ENCODE results near the gene PLEKHG4.

DNA sequence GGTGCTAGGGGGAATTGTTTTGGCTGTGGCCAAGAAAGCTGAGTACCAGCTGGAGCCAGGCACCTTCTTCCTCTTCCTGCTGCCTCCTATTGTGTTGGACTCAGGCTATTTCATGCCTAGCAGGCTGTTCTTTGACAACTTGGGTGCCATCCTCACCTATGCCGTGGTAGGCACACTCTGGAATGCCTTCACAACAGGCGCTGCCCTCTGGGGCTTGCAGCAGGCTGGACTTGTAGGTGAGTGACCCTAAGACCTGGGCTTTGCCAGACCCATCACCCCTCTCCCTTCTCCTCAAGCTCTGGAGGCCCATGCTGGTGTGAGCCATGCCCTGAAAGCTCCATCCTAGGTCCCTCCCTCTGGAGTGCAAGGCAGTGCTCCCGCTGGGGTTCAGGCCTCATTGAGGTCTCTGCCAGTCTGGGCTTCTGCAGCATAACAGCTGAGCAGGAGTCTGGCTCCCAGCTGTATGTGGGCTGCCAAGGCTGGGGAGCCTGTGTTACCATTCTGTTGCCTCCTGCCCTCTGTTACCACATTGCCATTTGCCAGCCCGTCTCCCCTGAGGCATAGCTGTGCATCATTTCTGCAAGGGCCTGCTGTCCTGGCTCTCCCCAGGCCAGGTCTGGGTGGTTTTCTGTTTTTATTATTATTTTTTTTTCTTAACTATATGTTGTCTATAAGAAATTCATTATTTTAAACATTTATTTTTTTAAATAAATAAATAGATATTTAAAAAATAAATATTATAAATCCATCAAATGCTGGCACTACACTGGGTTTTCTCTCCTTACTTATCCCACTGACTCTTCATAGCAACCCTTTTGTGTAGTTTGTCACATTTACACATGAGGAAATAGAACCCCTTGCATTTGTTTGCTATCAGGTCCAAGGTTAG is 26.5 kb upstream of the PLEKHG4 start:
- TF ChIP-seq POLR2AphosphoS5 (IDR thresholded peaks at IDR 0.05; ENCODE audit: low read depth), result no peak
- TF ChIP-seq, protein P1, sequence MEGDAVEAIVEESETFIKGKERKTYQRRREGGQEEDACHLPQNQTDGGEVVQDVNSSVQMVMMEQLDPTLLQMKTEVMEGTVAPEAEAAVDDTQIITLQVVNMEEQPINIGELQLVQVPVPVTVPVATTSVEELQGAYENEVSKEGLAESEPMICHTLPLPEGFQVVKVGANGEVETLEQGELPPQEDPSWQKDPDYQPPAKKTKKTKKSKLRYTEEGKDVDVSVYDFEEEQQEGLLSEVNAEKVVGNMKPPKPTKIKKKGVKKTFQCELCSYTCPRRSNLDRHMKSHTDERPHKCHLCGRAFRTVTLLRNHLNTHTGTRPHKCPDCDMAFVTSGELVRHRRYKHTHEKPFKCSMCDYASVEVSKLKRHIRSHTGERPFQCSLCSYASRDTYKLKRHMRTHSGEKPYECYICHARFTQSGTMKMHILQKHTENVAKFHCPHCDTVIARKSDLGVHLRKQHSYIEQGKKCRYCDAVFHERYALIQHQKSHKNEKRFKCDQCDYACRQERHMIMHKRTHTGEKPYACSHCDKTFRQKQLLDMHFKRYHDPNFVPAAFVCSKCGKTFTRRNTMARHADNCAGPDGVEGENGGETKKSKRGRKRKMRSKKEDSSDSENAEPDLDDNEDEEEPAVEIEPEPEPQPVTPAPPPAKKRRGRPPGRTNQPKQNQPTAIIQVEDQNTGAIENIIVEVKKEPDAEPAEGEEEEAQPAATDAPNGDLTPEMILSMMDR (IDR thresholded peaks at IDR 0.05; ENCODE audit: insufficient read depth, low read length), result no peak
- TF ChIP-seq, protein P2, sequence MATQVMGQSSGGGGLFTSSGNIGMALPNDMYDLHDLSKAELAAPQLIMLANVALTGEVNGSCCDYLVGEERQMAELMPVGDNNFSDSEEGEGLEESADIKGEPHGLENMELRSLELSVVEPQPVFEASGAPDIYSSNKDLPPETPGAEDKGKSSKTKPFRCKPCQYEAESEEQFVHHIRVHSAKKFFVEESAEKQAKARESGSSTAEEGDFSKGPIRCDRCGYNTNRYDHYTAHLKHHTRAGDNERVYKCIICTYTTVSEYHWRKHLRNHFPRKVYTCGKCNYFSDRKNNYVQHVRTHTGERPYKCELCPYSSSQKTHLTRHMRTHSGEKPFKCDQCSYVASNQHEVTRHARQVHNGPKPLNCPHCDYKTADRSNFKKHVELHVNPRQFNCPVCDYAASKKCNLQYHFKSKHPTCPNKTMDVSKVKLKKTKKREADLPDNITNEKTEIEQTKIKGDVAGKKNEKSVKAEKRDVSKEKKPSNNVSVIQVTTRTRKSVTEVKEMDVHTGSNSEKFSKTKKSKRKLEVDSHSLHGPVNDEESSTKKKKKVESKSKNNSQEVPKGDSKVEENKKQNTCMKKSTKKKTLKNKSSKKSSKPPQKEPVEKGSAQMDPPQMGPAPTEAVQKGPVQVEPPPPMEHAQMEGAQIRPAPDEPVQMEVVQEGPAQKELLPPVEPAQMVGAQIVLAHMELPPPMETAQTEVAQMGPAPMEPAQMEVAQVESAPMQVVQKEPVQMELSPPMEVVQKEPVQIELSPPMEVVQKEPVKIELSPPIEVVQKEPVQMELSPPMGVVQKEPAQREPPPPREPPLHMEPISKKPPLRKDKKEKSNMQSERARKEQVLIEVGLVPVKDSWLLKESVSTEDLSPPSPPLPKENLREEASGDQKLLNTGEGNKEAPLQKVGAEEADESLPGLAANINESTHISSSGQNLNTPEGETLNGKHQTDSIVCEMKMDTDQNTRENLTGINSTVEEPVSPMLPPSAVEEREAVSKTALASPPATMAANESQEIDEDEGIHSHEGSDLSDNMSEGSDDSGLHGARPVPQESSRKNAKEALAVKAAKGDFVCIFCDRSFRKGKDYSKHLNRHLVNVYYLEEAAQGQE (IDR thresholded peaks at IDR 0.05; ENCODE audit: insufficient replicate concordance, low read depth), result no peak
- TF ChIP-seq GABPA (IDR thresholded peaks at IDR 0.05; ENCODE audit: low read depth), result no peak
- no peak for TF ChIP-seq SPI1 (IDR thresholded peaks at IDR 0.05; ENCODE audit: borderline replicate concordance, low read depth)
